Measurements from ENCODE around the gene HEATR1.
A peak's percentile ranks its signal among the peaks of the same experiment; 100 is the strongest.

The HEATR1 gene

GRCh38 chr1:236540813-236541465 lies 63.4 kb downstream of the HEATR1 start:
- DNase-seq = no peak

- no peak for DNase-seq
Observed at GRCh38 chr1:236536540-236536939, 67.8 kb downstream of the HEATR1 start.

GRCh38 chr1:236535662-236536161 lies 68.6 kb downstream of the HEATR1 start:
- no peak for DNase-seq

- no peak for DNase-seq
Observed at GRCh38 chr1:236535190-236535589, 69.1 kb downstream of the HEATR1 start.

GRCh38 chr1:236534151-236534651 lies 70.1 kb downstream of the HEATR1 start:
- DNase-seq = peak; percentile 61

- DNase-seq = no peak
Observed at GRCh38 chr1:236532850-236533249, 71.5 kb downstream of the HEATR1 start.

- DNase-seq = no peak
Observed at GRCh38 chr1:236530959-236531358, 73.4 kb downstream of the HEATR1 start.

- DNase-seq = no peak
Observed at GRCh38 chr1:236530286-236530685, 74.0 kb downstream of the HEATR1 start.

GRCh38 chr1:236526079-236526478 lies 78.2 kb downstream of the HEATR1 start:
- no peak for DNase-seq

- no peak for DNase-seq
Observed at GRCh38 chr1:236524895-236525184, 79.5 kb downstream of the HEATR1 start.

GRCh38 chr1:236524142-236524894 lies 80.0 kb downstream of the HEATR1 start:
- DNase-seq = peak; percentile 89

GRCh38 chr1:236523704-236524141 lies 80.6 kb downstream of the HEATR1 start, which contains the start of gene LGALS8:
TSS of gene LGALS8 (plus strand) at chr1:236523982. CDS start at chr1:236526071, 2,089 bp downstream.
- DNase-seq = peak; percentile 83

GRCh38 chr1:236522937-236523703 lies 81.2 kb downstream of the HEATR1 start:
- DNase-seq = no peak

- peak; percentile 6 for DNase-seq
Observed at GRCh38 chr1:236520445-236521005, 83.8 kb downstream of the HEATR1 start.

- DNase-seq = peak; percentile 65
Observed at GRCh38 chr1:236518322-236518721, 86.0 kb downstream of the HEATR1 start.

GRCh38 chr1:236516929-236517704 lies 87.2 kb downstream of the HEATR1 start:
- peak; percentile 88 for DNase-seq

- no peak for DNase-seq
Observed at GRCh38 chr1:236515443-236515958, 88.8 kb downstream of the HEATR1 start.

- DNase-seq = no peak
Observed at GRCh38 chr1:236514703-236515442, 89.4 kb downstream of the HEATR1 start.

GRCh38 chr1:236511735-236512418 lies 92.4 kb downstream of the HEATR1 start:
- DNase-seq = no peak

All from fibroblast of skin of scalp (primary cell).